ENCODE results near the gene ST6GALNAC5.
"Not testable (repeated sequence)": the region's sequence is repeated elsewhere in the genome, so short reads cannot be mapped to it uniquely, and the experiment has no call there.

The ST6GALNAC5 gene

GRCh38 chr1:76868154-76868882 is 1.0 kb downstream of the ST6GALNAC5 start:
- no peak for DNase-seq (ENCODE audit: low read depth in 2 of 2)

- DNase-seq (ENCODE audit: low read depth in 2 of 2): no peak
Observed at GRCh38 chr1:76868916-76869315, 1.6 kb downstream of the ST6GALNAC5 start.

- no peak for DNase-seq (ENCODE audit: low read depth in 2 of 2)
Observed at GRCh38 chr1:76870037-76870436, 2.8 kb downstream of the ST6GALNAC5 start.

GRCh38 chr1:76871355-76871974 is 4.2 kb downstream of the ST6GALNAC5 start:
- DNase-seq (ENCODE audit: low read depth in 2 of 2): no peak

- DNase-seq (ENCODE audit: low read depth in 2 of 2): no peak
Observed at GRCh38 chr1:76872944-76873343, 5.7 kb downstream of the ST6GALNAC5 start.

GRCh38 chr1:76876655-76877395 is 9.5 kb downstream of the ST6GALNAC5 start:
- no peak for DNase-seq (ENCODE audit: low read depth in 2 of 2)

GRCh38 chr1:76879014-76879413 is 11.7 kb downstream of the ST6GALNAC5 start:
- not testable (repeated sequence) for DNase-seq (ENCODE audit: low read depth in 2 of 2)

GRCh38 chr1:76881762-76882161 is 14.5 kb downstream of the ST6GALNAC5 start:
- DNase-seq (ENCODE audit: low read depth in 2 of 2): no peak

GRCh38 chr1:76891931-76892622 is 24.8 kb downstream of the ST6GALNAC5 start:
- no peak for DNase-seq (ENCODE audit: low read depth in 2 of 2)

- no peak for DNase-seq (ENCODE audit: low read depth in 2 of 2)
Observed at GRCh38 chr1:76892675-76893074, 25.4 kb downstream of the ST6GALNAC5 start.

GRCh38 chr1:76901158-76901767 is 34.0 kb downstream of the ST6GALNAC5 start:
- no peak for DNase-seq (ENCODE audit: low read depth in 2 of 2)

- no peak for DNase-seq (ENCODE audit: low read depth in 2 of 2)
Observed at GRCh38 chr1:76905876-76906595, 38.8 kb downstream of the ST6GALNAC5 start.

GRCh38 chr1:76909311-76909710 is 42.0 kb downstream of the ST6GALNAC5 start:
- no peak for DNase-seq (ENCODE audit: low read depth in 2 of 2)

- no peak for DNase-seq (ENCODE audit: low read depth in 2 of 2)
Observed at GRCh38 chr1:76919085-76919484, 51.8 kb downstream of the ST6GALNAC5 start.

GRCh38 chr1:76921590-76921989 is 54.3 kb downstream of the ST6GALNAC5 start:
- no peak for DNase-seq (ENCODE audit: low read depth in 2 of 2)

GRCh38 chr1:76925825-76926224 is 58.5 kb downstream of the ST6GALNAC5 start:
- DNase-seq (ENCODE audit: low read depth in 2 of 2): no peak

- DNase-seq (ENCODE audit: low read depth in 2 of 2): no peak
Observed at GRCh38 chr1:76928522-76928921, 61.2 kb downstream of the ST6GALNAC5 start.

GRCh38 chr1:76929136-76929535 is 61.9 kb downstream of the ST6GALNAC5 start:
- no peak for DNase-seq (ENCODE audit: low read depth in 2 of 2)

- DNase-seq (ENCODE audit: low read depth in 2 of 2): no peak
Observed at GRCh38 chr1:76933847-76934815, 66.9 kb downstream of the ST6GALNAC5 start.

- no peak for DNase-seq (ENCODE audit: low read depth in 2 of 2)
Observed at GRCh38 chr1:76938304-76938703, 71.0 kb downstream of the ST6GALNAC5 start.

All from stimulated activated CD8-positive, alpha-beta memory T cell treated with anti-CD3 and anti-CD28 coated beads, Interleukin-7, amount 100 ng/mL, for 1 hour (primary cell).